ENCODE data around the gene KIF16B. TPM values are rescaled to one million over a fixed set of nuclear protein-coding genes. Genes with fewer than 3 reads are reported as not detected.

KIF16B gene
- total and polyA plus RNA-seq, 2 of the 8 experiments (the other 6 are each of a cell fraction or from before 2014, with no cell fraction given), result 3.0 to 9.2 TPM

DNA sequence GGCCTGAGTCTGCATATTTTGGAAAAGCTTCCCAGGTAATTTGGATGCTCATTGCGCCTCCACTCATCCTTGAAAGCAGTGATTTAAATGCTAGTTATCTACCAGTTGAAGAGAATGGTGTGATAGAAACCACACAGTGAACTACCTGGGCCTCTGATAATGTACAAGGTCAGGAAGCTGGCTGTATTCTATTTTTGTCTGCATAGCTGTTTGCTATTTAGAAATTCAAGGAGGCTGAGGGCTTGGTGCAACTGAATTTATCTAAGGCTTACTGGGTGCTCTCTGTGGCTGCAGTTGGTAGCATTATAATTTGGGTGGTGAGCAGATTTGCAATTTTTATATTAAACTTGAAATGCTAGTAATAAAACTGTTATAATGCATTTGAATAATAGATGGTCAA is 245.6 kb downstream of the KIF16B start:
- Histone ChIP-seq H3K9me3 (ENCODE audit: insufficient read depth in 2 of 2, low read depth in 1 of 2, low read length in 1 of 2) (no peaks in the 10 kb centered on the region), H2BK5ac (ENCODE audit: low read depth, low read length) (no peak overlapping the region), H3K4ac (replicated peaks; ENCODE audit: insufficient read length, low read depth, low read length) (no peak overlapping the region), H3K4me3 (ENCODE audit: extremely low read depth in 1 of 4, insufficient read depth in 2 of 4, low read depth in 3 of 4, low read length in 4 of 4) (no peak overlapping the region), H3K23me2 (ENCODE audit: low read depth, low read length) (no peaks in the 10 kb centered on the region), H3K79me1 (ENCODE audit: low read depth, low read length) (no peaks in the 10 kb centered on the region), H2BK120ac (replicated peaks; ENCODE audit: low read depth, low read length) (no peak overlapping the region), H2BK20ac (ENCODE audit: low read length) (no peak overlapping the region), H2AFZ (ENCODE audit: low read length) (no peak overlapping the region), H3K79me2 (ENCODE audit: control insufficient read depth in 1 of 2, insufficient read depth in 2 of 2, low read length in 2 of 2) (no peaks in the 10 kb centered on the region), H3K14ac (ENCODE audit: insufficient read length) (no peak overlapping the region), H3K36me3 (ENCODE audit: control insufficient read depth in 2 of 4, insufficient read depth in 4 of 4, low read length in 3 of 4) (no peaks in the 10 kb centered on the region), H3K18ac (ENCODE audit: extremely low read depth, low read length) (no peak overlapping the region), H3K23ac (ENCODE audit: insufficient read length) (no peak overlapping the region), H4K8ac (ENCODE audit: extremely low read depth, insufficient read depth, low read length) (no peak overlapping the region), H3K27ac (ENCODE audit: low read depth, low read length) (no peak overlapping the region), H2BK15ac (ENCODE audit: low read length) (no peak overlapping the region), H4K91ac (replicated peaks; ENCODE audit: insufficient read length, low read length) (no peak overlapping the region), H4K5ac (ENCODE audit: insufficient read length, low read depth, low read length) (no peak overlapping the region), H2AK5ac (ENCODE audit: low read depth, low read length) (no peak overlapping the region), H4K20me1 (replicated peaks in 1 of 2; ENCODE audit: control insufficient read depth in 1 of 2, insufficient read depth in 2 of 2, low read length in 2 of 2) (no peaks in the 10 kb centered on the region), H2BK12ac (ENCODE audit: low read depth, low read length) (no peak overlapping the region), H3K9ac (replicated peaks in 1 of 4; ENCODE audit: extremely low read depth in 1 of 4, low read depth in 3 of 4, low read length in 3 of 4) (no peak overlapping the region), H3K4me2 (ENCODE audit: insufficient read depth in 1 of 2, low read depth in 2 of 2, low read length in 2 of 2) (no peak overlapping the region), H3K27me3 (replicated peaks in 1 of 4; ENCODE audit: control insufficient read depth in 3 of 4, extremely low read depth in 1 of 4, insufficient read depth in 3 of 4, low read length in 3 of 4) (no peaks in the 10 kb centered on the region), H3K4me1 (replicated peaks in 1 of 4; ENCODE audit: control insufficient read depth in 3 of 4, insufficient read depth in 4 of 4, low read length in 3 of 4) (no peaks in the 10 kb centered on the region), H3K56ac (replicated peaks; ENCODE audit: insufficient read length, low read depth, low read length) (no peak overlapping the region)
- ChIA-PET CTCF (ENCODE audit: partially characterized antibody) (interaction anchor here (0.6 kb wide), 1 partner anchor 1348 kb away, joined by 3 read pairs; no protein-coding TSS in a partner anchor), POLR2A (ENCODE audit: partially characterized antibody) (interaction anchor here (0.7 kb wide), 1 partner anchor 562 kb away, joined by 3 read pairs; no protein-coding TSS in a partner anchor)
- no peak for DNase-seq (ENCODE audit: low read depth in 1 of 2, low spot score in 2 of 2)
- no peak for FAIRE-seq
- WGBS, 2 experiments (ENCODE audit: extremely low coverage in 1 of 2, insufficient coverage in 1 of 2, insufficient read length in 1 of 2, insufficient replicate concordance in 2 of 2, low coverage in 1 of 2, low lambda C conversion rate in 2 of 2, missing lambda C conversion rate in 1 of 2), result 93% methylated on average over 1 of the region's 1 CpG; no CpG with 5 or more reads in 1 of the 2 experiments
- TF ChIP-seq RFX5 (IDR thresholded peaks at IDR 0.05; ENCODE audit: borderline replicate concordance, low read depth, low read length) (no peak), CHD1 (IDR thresholded peaks at IDR 0.05; ENCODE audit: low read depth, low read length) (no peak), NRF1 (IDR thresholded peaks at IDR 0.05; ENCODE audit: low read depth, low read length) (no peak), SIN3A (conservative IDR thresholded peaks at IDR 0.05 in 1 of 2, IDR thresholded peaks at IDR 0.05 in 1 of 2; ENCODE audit: low read depth in 1 of 2, low read length in 2 of 2) (no peak), BCL11A (IDR thresholded peaks at IDR 0.05; ENCODE audit: low read depth in 2 of 2, low read length in 2 of 2) (no peak), KDM5A (IDR thresholded peaks at IDR 0.05; ENCODE audit: low read length) (no peak), POU5F1 (IDR thresholded peaks at IDR 0.05; ENCODE audit: low read depth, low read length) (no peak), JUND (IDR thresholded peaks at IDR 0.05; ENCODE audit: low read length) (no peak), SRF (IDR thresholded peaks at IDR 0.05; ENCODE audit: low read depth, low read length) (no peak), HDAC6 (IDR thresholded peaks at IDR 0.05; ENCODE audit: low read depth, low read length) (no peak)
- TF ChIP-seq, protein P1, sequence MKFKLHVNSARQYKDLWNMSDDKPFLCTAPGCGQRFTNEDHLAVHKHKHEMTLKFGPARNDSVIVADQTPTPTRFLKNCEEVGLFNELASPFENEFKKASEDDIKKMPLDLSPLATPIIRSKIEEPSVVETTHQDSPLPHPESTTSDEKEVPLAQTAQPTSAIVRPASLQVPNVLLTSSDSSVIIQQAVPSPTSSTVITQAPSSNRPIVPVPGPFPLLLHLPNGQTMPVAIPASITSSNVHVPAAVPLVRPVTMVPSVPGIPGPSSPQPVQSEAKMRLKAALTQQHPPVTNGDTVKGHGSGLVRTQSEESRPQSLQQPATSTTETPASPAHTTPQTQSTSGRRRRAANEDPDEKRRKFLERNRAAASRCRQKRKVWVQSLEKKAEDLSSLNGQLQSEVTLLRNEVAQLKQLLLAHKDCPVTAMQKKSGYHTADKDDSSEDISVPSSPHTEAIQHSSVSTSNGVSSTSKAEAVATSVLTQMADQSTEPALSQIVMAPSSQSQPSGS (IDR thresholded peaks at IDR 0.05; ENCODE audit: low read length), result no peak

All from H1 (cell line).